DOHH2 (cell line): ENCODE measurements around the gene CRCP.

Experiments used
- EZH2phosphoT487 ChIP-seq: fragments of 200-600 bp; sonication (generic); IDR thresholded peaks from 2 replicates; pipeline ENCODE4 v1.6.1; 2017; ENCODE audit warnings: borderline replicate concordance, mild to moderate bottlenecking, antibody characterized with exemption, low read length, moderate library complexity, mixed read lengths
- TF ChIP-seq, protein P1 (sequence below): fragments of 200-600 bp; sonication (generic); IDR thresholded peaks from one replicate; pipeline ENCODE4 v1.5.1; 2014; ENCODE audit warnings: antibody characterized with exemption, mild to moderate bottlenecking, low read depth, low read length; ENCODE audit not compliant: poor library complexity, severe bottlenecking

DNA sequence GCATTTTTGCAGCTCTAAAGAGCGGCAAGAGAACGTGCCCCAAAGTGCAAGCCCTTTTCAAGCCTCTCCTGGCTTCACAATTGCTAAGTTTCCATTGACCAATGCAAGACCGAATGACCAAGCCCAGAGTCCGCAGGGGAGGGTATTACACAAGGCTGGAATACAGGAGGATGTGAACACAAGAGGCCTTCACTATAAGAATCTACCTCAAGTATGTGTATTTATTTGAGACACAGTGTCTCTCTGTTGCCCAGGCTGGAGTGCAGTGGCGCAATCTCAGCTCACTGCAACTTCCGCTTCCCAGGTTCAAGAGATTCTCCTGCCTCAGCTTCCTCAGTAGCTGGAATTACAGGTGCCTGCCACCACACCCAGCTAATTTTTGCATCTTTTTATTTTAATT, 68.3 kb downstream of the CRCP start:
- TF ChIP-seq, protein P1, sequence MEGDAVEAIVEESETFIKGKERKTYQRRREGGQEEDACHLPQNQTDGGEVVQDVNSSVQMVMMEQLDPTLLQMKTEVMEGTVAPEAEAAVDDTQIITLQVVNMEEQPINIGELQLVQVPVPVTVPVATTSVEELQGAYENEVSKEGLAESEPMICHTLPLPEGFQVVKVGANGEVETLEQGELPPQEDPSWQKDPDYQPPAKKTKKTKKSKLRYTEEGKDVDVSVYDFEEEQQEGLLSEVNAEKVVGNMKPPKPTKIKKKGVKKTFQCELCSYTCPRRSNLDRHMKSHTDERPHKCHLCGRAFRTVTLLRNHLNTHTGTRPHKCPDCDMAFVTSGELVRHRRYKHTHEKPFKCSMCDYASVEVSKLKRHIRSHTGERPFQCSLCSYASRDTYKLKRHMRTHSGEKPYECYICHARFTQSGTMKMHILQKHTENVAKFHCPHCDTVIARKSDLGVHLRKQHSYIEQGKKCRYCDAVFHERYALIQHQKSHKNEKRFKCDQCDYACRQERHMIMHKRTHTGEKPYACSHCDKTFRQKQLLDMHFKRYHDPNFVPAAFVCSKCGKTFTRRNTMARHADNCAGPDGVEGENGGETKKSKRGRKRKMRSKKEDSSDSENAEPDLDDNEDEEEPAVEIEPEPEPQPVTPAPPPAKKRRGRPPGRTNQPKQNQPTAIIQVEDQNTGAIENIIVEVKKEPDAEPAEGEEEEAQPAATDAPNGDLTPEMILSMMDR, result no peak
- no peak for TF ChIP-seq EZH2phosphoT487
